Neural progenitor cell (in vitro differentiated cells): Measurements from ENCODE around the gene ZNF773.

Source experiments
- CTCF ChIP-seq: fragments of 200-600 bp; sonication (generic); IDR thresholded peaks from 2 replicates; pipeline ENCODE4 v1.5.1; 2017; ENCODE audit warnings: antibody characterized with exemption, mild to moderate bottlenecking
- EZH2 ChIP-seq: fragments of 200-600 bp; sonication (generic); IDR thresholded peaks from 2 replicates; pipeline ENCODE4 v1.6.1; 2017; ENCODE audit warnings: antibody characterized with exemption, mild to moderate bottlenecking, moderate library complexity

DNA sequence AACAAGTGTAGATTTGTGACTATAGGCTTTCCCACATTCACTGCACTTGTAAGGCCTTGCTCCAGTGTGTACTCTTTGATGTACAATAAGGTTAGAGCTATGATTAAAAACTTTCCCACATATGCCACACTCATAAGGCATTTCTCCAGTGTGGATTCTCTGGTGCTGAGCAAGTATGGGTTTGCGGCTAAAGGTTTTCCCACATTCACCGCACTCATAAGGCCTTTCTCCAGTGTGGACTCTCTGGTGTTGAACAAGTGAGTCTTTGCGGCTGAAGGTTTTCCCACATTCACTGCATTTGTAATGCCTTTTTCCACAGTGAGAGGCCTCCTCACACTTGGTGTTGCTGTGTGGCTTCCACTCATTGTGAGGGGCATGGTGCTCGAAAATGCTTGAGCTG is 26.1 kb upstream of the ZNF773 start:
- TF ChIP-seq CTCF (no peak), EZH2 (no peak)
